GM12878 (cell line): Measurements from ENCODE around the gene PROSER3. TPM values are rescaled to one million over a fixed set of nuclear protein-coding genes. Genes with fewer than 3 reads are reported as not detected.

ENCODE experiments used
- EZH2 ChIP-seq: IDR thresholded peaks from 2 replicates; pipeline ENCODE4 v1.6.1; 2012; ENCODE audit warnings: low read depth, mild to moderate bottlenecking, control low read depth, inconsistent platforms, low read length, borderline replicate concordance; ENCODE audit not compliant: control insufficient read depth
- FOXK2 ChIP-seq: fragments of 450-650 bp; IDR thresholded peaks from 2 replicates; pipeline ENCODE4 v1.6.1; 2017; ENCODE audit warnings: mild to moderate bottlenecking, moderate library complexity
- HDAC6 ChIP-seq: fragments of 200-600 bp; sonication (generic); IDR thresholded peaks from one replicate; pipeline ENCODE4 v1.8.0; 2017; ENCODE audit warnings: antibody characterized with exemption; ENCODE audit not compliant: unreplicated experiment
- HDGF ChIP-seq: fragments of 450-650 bp; IDR thresholded peaks from 2 replicates; pipeline ENCODE4 v1.6.1; 2016; ENCODE audit warnings: antibody characterized with exemption
- IRF3 ChIP-seq: fragments of 450-650 bp; IDR thresholded peaks from 2 replicates; pipeline ENCODE4 v1.6.1; 2014; ENCODE audit warnings: mild to moderate bottlenecking
- MYB ChIP-seq: fragments of 150-350 bp; IDR thresholded peaks from 2 replicates; pipeline ENCODE4 v1.6.1; 2014; ENCODE audit warnings: mild to moderate bottlenecking, low read depth, low read length, borderline replicate concordance
- NFXL1 ChIP-seq: fragments of 450-650 bp; IDR thresholded peaks from 2 replicates; pipeline ENCODE4 v1.6.1; 2017; ENCODE audit warnings: antibody characterized with exemption, mild to moderate bottlenecking, borderline replicate concordance
- NFYB ChIP-seq: IDR thresholded peaks from 2 replicates; pipeline ENCODE4 v1.6.1; 2011; ENCODE audit warnings: low read depth, mild to moderate bottlenecking, low read length, improper control_type of control experiment, moderate library complexity; ENCODE audit not compliant: insufficient read depth
- NR2F1 ChIP-seq: fragments of 450-650 bp; conservative IDR thresholded peaks from 2 replicates; pipeline ENCODE4 v1.6.1; 2017; ENCODE audit warnings: mild to moderate bottlenecking
- POLR2AphosphoS5 ChIP-seq: IDR thresholded peaks from 2 replicates; pipeline ENCODE4 v1.6.1; 2011; ENCODE audit warnings: mild to moderate bottlenecking, low read length, inconsistent platforms
- RB1 ChIP-seq: fragments of 450-650 bp; formaldehyde crosslinking; IDR thresholded peaks from 2 replicates; pipeline ENCODE4 v1.6.1; 2017; ENCODE audit warnings: mild to moderate bottlenecking, borderline replicate concordance
- SMARCA5 ChIP-seq: fragments of 450-650 bp; IDR thresholded peaks from 2 replicates; pipeline ENCODE4 v1.6.1; 2017; ENCODE audit warnings: mild to moderate bottlenecking
- STAT3 ChIP-seq: IDR thresholded peaks from 2 replicates; pipeline ENCODE4 v1.6.1; 2011; ENCODE audit warnings: low read depth, low read length, improper control_type of control experiment
- TCF7 ChIP-seq: IDR thresholded peaks from 2 replicates; pipeline ENCODE4 v1.6.1; 2014; ENCODE audit warnings: antibody characterized with exemption, borderline replicate concordance
- ZBED1 ChIP-seq: IDR thresholded peaks from 2 replicates; pipeline ENCODE4 v1.6.1; 2016; ENCODE audit warnings: borderline replicate concordance
- ZBTB40 ChIP-seq: fragments of 450-650 bp; IDR thresholded peaks from 2 replicates; pipeline ENCODE4 v1.6.1; 2016; ENCODE audit warnings: mild to moderate bottlenecking, moderate library complexity, borderline replicate concordance
- ZNF24 ChIP-seq: fragments of 450-650 bp; IDR thresholded peaks from 2 replicates; pipeline ENCODE4 v1.6.1; 2017; ENCODE audit warnings: antibody characterized with exemption, mild to moderate bottlenecking
- polyA plus RNA-seq, 11 experiments: library from polyadenylated mRNA; depleted of rRNA in 4 of 11; unstranded in 6 of 11; stranded (reverse) in 5 of 11; fragments of >200 nt; fragmentation: Nextera tagmentation in 4 of 11; fragmentation: Illumina TruSeq in 1 of 11; extraction: Ambion mirVana in 4 of 11; extraction: Trizol in 1 of 11; gene quantifications; 1 replicate in 1 of 11; 2 replicates in 10 of 11; pipeline versions ENCODE4 v1.2.1 to v1.2.3, GENCODE V29; 2011 to 2016; ENCODE audit warnings: inconsistent platforms in 2 of 11, missing spikeins in 2 of 11, low read depth in 1 of 11
- total RNA-seq, 4 experiments: library from RNA; depleted of rRNA in 3 of 4; stranded (reverse); fragments of >200 nt in 3 of 4; fragmentation: Illumina TruSeq in 1 of 4; extraction: Trizol in 1 of 4; gene quantifications; 2 replicates each; pipeline versions ENCODE4 v1.2.1 to v1.2.3, GENCODE V29; 2013 to 2021
- TF ChIP-seq, protein P1 (sequence below), 3 experiments: IDR thresholded peaks in 2 of 3; conservative IDR thresholded peaks in 1 of 3; 2 replicates each; pipeline ENCODE4 v1.5.1; 2011; ENCODE audit warnings: low read depth in 3 of 3, low read length in 3 of 3, mild to moderate bottlenecking in 3 of 3, control low read depth in 2 of 3, moderate library complexity in 2 of 3, inconsistent platforms in 1 of 3, mixed read lengths in 1 of 3; ENCODE audit not compliant: control insufficient read depth in 2 of 3, insufficient read depth in 1 of 3; ENCODE audit errors: extremely low read depth in 1 of 3
- TF ChIP-seq, protein P2 (sequence below): fragments of 450-650 bp; IDR thresholded peaks from 2 replicates; pipeline ENCODE4 v1.6.1; 2016; ENCODE audit warnings: mild to moderate bottlenecking
- TF ChIP-seq, protein P3 (sequence below): fragments of 450-650 bp; IDR thresholded peaks from 2 replicates; pipeline ENCODE4 v1.6.1; 2016; ENCODE audit warnings: mild to moderate bottlenecking

PROSER3 gene
- total and polyA plus RNA-seq, 10 of the 15 experiments (the other 5 are each of a cell fraction or from before 2014, with no cell fraction given), result 0.85 to 25.1 (median 9.6) TPM

DNA sequence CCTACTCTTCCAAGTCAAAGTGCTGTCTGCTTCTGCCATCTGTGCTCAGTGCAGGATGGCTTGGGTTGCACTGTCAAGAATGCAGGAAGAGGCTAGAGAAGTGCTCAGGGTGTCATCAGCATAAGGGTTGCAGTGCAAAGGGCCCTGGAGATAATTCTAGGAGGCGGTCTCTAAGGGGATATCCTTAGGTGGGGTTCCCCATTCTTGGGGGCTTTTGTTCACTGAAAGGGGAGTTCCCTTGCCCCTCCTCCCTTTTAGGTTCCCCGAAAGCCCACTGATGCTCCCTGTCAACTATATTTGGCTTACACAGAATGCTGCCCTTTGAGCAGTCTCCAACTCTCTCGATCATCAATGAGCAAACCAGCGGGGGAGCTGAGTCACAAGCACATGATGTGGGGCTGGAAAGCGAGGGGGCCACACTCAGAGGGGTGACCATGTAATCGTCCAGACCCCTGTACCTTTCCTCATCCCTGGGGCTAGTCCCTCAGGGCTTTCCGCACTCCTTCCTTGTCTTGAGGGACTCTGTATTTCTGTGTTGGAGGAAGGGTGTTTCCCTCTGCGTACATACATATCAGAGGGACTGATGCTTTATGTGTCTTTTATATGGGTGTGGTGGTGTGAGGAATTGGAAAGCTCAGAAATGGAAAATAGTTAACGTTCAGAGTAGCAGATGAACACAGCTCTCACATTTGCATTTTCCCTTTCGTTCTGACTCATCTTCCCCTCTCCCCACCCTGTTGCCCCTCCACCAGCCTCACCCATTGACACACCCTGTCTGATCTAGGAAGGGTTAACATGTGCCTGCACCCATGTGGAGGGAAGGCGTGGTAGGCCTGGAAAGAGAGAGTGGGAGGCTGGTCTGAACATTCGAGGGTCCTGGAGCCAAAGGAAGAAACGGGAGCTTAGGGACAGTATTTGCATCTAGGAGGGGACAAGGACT is 46.9 kb upstream of the PROSER3 start (continued):
- TF ChIP-seq ZBTB40, result no peak
- TF ChIP-seq TCF7, result no peak
- TF ChIP-seq FOXK2, result no peak; the same call in 1 of the 2 replicates
- TF ChIP-seq HDAC6, result no peak
- TF ChIP-seq NFYB, result no peak
- TF ChIP-seq, protein P1, sequence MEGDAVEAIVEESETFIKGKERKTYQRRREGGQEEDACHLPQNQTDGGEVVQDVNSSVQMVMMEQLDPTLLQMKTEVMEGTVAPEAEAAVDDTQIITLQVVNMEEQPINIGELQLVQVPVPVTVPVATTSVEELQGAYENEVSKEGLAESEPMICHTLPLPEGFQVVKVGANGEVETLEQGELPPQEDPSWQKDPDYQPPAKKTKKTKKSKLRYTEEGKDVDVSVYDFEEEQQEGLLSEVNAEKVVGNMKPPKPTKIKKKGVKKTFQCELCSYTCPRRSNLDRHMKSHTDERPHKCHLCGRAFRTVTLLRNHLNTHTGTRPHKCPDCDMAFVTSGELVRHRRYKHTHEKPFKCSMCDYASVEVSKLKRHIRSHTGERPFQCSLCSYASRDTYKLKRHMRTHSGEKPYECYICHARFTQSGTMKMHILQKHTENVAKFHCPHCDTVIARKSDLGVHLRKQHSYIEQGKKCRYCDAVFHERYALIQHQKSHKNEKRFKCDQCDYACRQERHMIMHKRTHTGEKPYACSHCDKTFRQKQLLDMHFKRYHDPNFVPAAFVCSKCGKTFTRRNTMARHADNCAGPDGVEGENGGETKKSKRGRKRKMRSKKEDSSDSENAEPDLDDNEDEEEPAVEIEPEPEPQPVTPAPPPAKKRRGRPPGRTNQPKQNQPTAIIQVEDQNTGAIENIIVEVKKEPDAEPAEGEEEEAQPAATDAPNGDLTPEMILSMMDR (IDR thresholded peaks at IDR 0.05 in 2 of 3, conservative IDR thresholded peaks at IDR 0.05 in 1 of 3; ENCODE audit: control insufficient read depth in 2 of 3, extremely low read depth in 1 of 3, insufficient read depth in 1 of 3, low read depth in 3 of 3, low read length in 3 of 3), result no peak
- TF ChIP-seq POLR2AphosphoS5, result peak; percentile 69; the same call in 1 of the 2 replicates
- TF ChIP-seq NR2F1, result peak; percentile 55
- TF ChIP-seq ZBED1, result no peak
- TF ChIP-seq MYB, result no peak
- no peak for TF ChIP-seq ZNF24
- TF ChIP-seq EZH2, result no peak
- TF ChIP-seq, protein P2, sequence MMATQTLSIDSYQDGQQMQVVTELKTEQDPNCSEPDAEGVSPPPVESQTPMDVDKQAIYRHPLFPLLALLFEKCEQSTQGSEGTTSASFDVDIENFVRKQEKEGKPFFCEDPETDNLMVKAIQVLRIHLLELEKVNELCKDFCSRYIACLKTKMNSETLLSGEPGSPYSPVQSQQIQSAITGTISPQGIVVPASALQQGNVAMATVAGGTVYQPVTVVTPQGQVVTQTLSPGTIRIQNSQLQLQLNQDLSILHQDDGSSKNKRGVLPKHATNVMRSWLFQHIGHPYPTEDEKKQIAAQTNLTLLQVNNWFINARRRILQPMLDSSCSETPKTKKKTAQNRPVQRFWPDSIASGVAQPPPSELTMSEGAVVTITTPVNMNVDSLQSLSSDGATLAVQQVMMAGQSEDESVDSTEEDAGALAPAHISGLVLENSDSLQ, result no peak
- TF ChIP-seq IRF3, result 0 out of 2 replicates have a peak, but pooled peaks have one; percentile 3
- no peak for TF ChIP-seq SMARCA5
- TF ChIP-seq, protein P3, sequence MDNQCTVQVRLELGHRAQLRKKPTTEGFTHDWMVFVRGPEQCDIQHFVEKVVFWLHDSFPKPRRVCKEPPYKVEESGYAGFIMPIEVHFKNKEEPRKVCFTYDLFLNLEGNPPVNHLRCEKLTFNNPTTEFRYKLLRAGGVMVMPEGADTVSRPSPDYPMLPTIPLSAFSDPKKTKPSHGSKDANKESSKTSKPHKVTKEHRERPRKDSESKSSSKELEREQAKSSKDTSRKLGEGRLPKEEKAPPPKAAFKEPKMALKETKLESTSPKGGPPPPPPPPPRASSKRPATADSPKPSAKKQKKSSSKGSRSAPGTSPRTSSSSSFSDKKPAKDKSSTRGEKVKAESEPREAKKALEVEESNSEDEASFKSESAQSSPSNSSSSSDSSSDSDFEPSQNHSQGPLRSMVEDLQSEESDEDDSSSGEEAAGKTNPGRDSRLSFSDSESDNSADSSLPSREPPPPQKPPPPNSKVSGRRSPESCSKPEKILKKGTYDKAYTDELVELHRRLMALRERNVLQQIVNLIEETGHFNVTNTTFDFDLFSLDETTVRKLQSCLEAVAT, result no peak; the same call in 1 of the 2 replicates
- TF ChIP-seq NFXL1, result no peak
- TF ChIP-seq HDGF, result no peak
- TF ChIP-seq STAT3, result no peak
- TF ChIP-seq RB1, result no peak
